Keratinocyte (primary cell): ENCODE measurements around the gene KRTAP3-3. TPM values are rescaled to one million over a fixed set of nuclear protein-coding genes. Genes with fewer than 3 reads are reported as not detected.

ENCODE experiments used
- DNase-seq: peaks from one replicate; pipeline ENCODE4 v3.0.0-alpha.2; 2011; ENCODE audit warnings: low read depth, missing footprints, low spot score
- FAIRE-seq: peaks from 2 replicates; lab custom pipeline; 2011; peaks lifted over from hg19 to GRCh38; lab: Jason Lieb, UNC
- H2AFZ ChIP-seq: 2 replicates; pipeline ENCODE4 v1.6.0; 2012; ENCODE audit warnings: low read length, control low read depth, inconsistent platforms; ENCODE audit not compliant: control insufficient read depth
- H3K27ac ChIP-seq: 2 replicates; pipeline ENCODE4 v1.5.1; 2011; ENCODE audit warnings: low read length; ENCODE audit not compliant: control insufficient read depth, insufficient read depth
- H3K27me3 ChIP-seq: 3 replicates; pipeline ENCODE4 v1.6.0; 2011; ENCODE audit warnings: low read length; ENCODE audit not compliant: control insufficient read depth, insufficient read depth; ENCODE audit errors: extremely low read depth
- H3K36me3 ChIP-seq, 2 experiments: 2 replicates in 1 of 2; 3 replicates in 1 of 2; pipeline ENCODE4 v1.5.1; 2011; ENCODE audit warnings: low read length in 2 of 2, mild to moderate bottlenecking in 1 of 2; ENCODE audit not compliant: control insufficient read depth in 2 of 2, insufficient read depth in 2 of 2; ENCODE audit errors: extremely low read depth in 1 of 2
- H3K4me1 ChIP-seq: 3 replicates; pipeline ENCODE4 v1.5.1; 2011; ENCODE audit warnings: low read length; ENCODE audit not compliant: control insufficient read depth, insufficient read depth; ENCODE audit errors: extremely low read depth
- H3K4me2 ChIP-seq: 3 replicates; pipeline ENCODE4 v1.6.0; 2011; ENCODE audit warnings: low read depth, low read length; ENCODE audit not compliant: control insufficient read depth, insufficient read depth; ENCODE audit errors: extremely low read depth
- H3K4me3 ChIP-seq, 3 experiments: fragments of 200-600 bp in 1 of 3; sonication (generic) in 1 of 3; 2 replicates in 2 of 3; 3 replicates in 1 of 3; pipeline ENCODE4 v1.5.1; 2011 to 2016; ENCODE audit warnings: low read length in 3 of 3, mild to moderate bottlenecking in 3 of 3, control low read depth in 2 of 3, inconsistent platforms in 1 of 3, low read depth in 1 of 3, mixed read lengths in 1 of 3, mixed run types in 1 of 3, moderate library complexity in 1 of 3; ENCODE audit not compliant: control insufficient read depth in 2 of 3, insufficient read depth in 2 of 3; ENCODE audit errors: extremely low read depth in 1 of 3
- H3K79me2 ChIP-seq: 2 replicates; pipeline ENCODE4 v1.6.0; 2012; ENCODE audit warnings: low read length; ENCODE audit not compliant: control insufficient read depth, insufficient read depth
- H3K9ac ChIP-seq: 3 replicates; pipeline ENCODE4 v1.6.0; 2011; ENCODE audit warnings: low read length; ENCODE audit not compliant: control insufficient read depth, insufficient read depth; ENCODE audit errors: extremely low read depth
- H3K9me1 ChIP-seq: 3 replicates; pipeline ENCODE4 v1.6.0; 2011; ENCODE audit warnings: low read length; ENCODE audit not compliant: control insufficient read depth, insufficient read depth; ENCODE audit errors: extremely low read depth
- H3K9me3 ChIP-seq: 2 replicates; pipeline ENCODE4 v1.5.1; 2012; ENCODE audit warnings: low read depth, low read length; ENCODE audit not compliant: control insufficient read depth
- H4K20me1 ChIP-seq: 3 replicates; pipeline ENCODE4 v1.6.0; 2011; ENCODE audit warnings: low read length; ENCODE audit not compliant: control insufficient read depth, insufficient read depth; ENCODE audit errors: extremely low read depth
- CTCF ChIP-seq, 3 experiments: IDR thresholded peaks in 1 of 3; conservative IDR thresholded peaks in 1 of 3; optimal IDR thresholded peaks in 1 of 3; 2 replicates in 2 of 3; 3 replicates in 1 of 3; pipeline versions ENCODE3 to v1.5.1; 2011; ENCODE audit warnings: low read length in 3 of 3, mild to moderate bottlenecking in 3 of 3, moderate library complexity in 2 of 3, control low read depth in 1 of 3, inconsistent platforms in 1 of 3; ENCODE audit not compliant: insufficient read depth in 2 of 3; ENCODE audit errors: extremely low read depth in 1 of 3
- EZH2 ChIP-seq: IDR thresholded peaks from one replicate; pipeline ENCODE4 v1.6.1; 2012; ENCODE audit warnings: inconsistent platforms, mild to moderate bottlenecking, low read length, moderate library complexity
- dilution Hi-C: fragments of 300-500 bp; cut with MboI; formaldehyde crosslinking; loops from one replicate; pipeline ENCODE4 v1.7.0; 2020; ENCODE audit warnings: low sequenced_read_pairs; ENCODE audit not compliant: extremely low pct_ligation_motif_present
- polyA plus RNA-seq, 5 experiments: library from polyadenylated mRNA; depleted of rRNA in 3 of 5; stranded (reverse) in 3 of 5; stranded (forward) in 1 of 5; unstranded in 1 of 5; fragments of >200 nt; gene quantifications; 1 replicate in 1 of 5; 2 replicates in 3 of 5; 3 replicates in 1 of 5; pipeline versions ENCODE4 v1.2.1 to v1.2.3, GENCODE V29; 2011 to 2012; ENCODE audit warnings: missing spikeins in 2 of 5, low read depth in 1 of 5, low replicate concordance in 1 of 5

KRTAP3-3 gene
- polyA plus RNA-seq, 1 donor (not counting 4 experiments of a cell fraction or from before 2014, with no cell fraction given), result not detected

GRCh38 chr17:41008811-41009210 lies 14.8 kb upstream of the KRTAP3-3 start, which contains the start of gene KRTAP3-1:
Gene KRTAP3-1, minus strand, starts transcription at chr17:41009128. Its CDS starts 54 bp downstream, at chr17:41009074.
- no peaks in the 10 kb centered on the region for H4K20me1 ChIP-seq
- no peaks in the 10 kb centered on the region for H3K27me3 ChIP-seq
- H3K4me1 ChIP-seq, result no peaks in the 10 kb centered on the region
- no peaks in the 10 kb centered on the region for H3K79me2 ChIP-seq
- no peaks in the 10 kb centered on the region for H3K9me1 ChIP-seq
- no peak within 1 kb of the TSS for H2AFZ ChIP-seq
- dilution Hi-C loops, result no loop called here
- DNase-seq, result no peak
- TF ChIP-seq CTCF (optimal IDR thresholded peaks at IDR 0.05 in 1 of 3, IDR thresholded peaks at IDR 0.05 in 1 of 3, conservative IDR thresholded peaks at IDR 0.05 in 1 of 3; ENCODE audit: extremely low read depth in 1 of 3, insufficient read depth in 2 of 3, low read length in 3 of 3), result no peak
- TF ChIP-seq EZH2, result no peak
- H3K9ac ChIP-seq, result no peak within 1 kb of the TSS
- H3K27ac ChIP-seq, result no peak within 1 kb of the TSS
- no peak within 1 kb of the TSS for H3K4me2 ChIP-seq
- H3K9me3 ChIP-seq, result no peaks in the 10 kb centered on the region
- no peak within 1 kb of the TSS for H3K4me3 ChIP-seq
- no peaks in the 10 kb centered on the region for H3K36me3 ChIP-seq
- FAIRE-seq, result no peak

- no peak overlapping the region for H3K4me3 ChIP-seq
- no peaks in the 10 kb centered on the region for H3K9me3 ChIP-seq
- no peaks in the 10 kb centered on the region for H3K79me2 ChIP-seq
- FAIRE-seq (no peak), DNase-seq (no peak)
- no peak overlapping the region for H2AFZ ChIP-seq
- H3K27me3 ChIP-seq, result no peaks in the 10 kb centered on the region
- H3K9me1 ChIP-seq, result no peaks in the 10 kb centered on the region
- H4K20me1 ChIP-seq, result no peaks in the 10 kb centered on the region
- no peak for TF ChIP-seq CTCF (optimal IDR thresholded peaks at IDR 0.05 in 1 of 3, IDR thresholded peaks at IDR 0.05 in 1 of 3, conservative IDR thresholded peaks at IDR 0.05 in 1 of 3; ENCODE audit: extremely low read depth in 1 of 3, insufficient read depth in 2 of 3, low read length in 3 of 3)
- H3K36me3 ChIP-seq, result no peaks in the 10 kb centered on the region
- H3K4me1 ChIP-seq, result peaks cover 9% of the 10 kb centered on the region
- H3K4me2 ChIP-seq, result no peak overlapping the region
- no peak overlapping the region for H3K27ac ChIP-seq
- dilution Hi-C loops, result no loop called here
- H3K9ac ChIP-seq, result no peak overlapping the region
These were observed 10.4 kb upstream of the KRTAP3-3 start for GRCh38 chr17:41004397-41004796.
